ENCODE measurements around the gene TTYH3.

The TTYH3 gene

GRCh38 chr7:2649991-2650390 lies 18.2 kb downstream of the TTYH3 start:
- DNase-seq: no peak

- no peak for DNase-seq
Measured at GRCh38 chr7:2650451-2650850, 18.7 kb downstream of the TTYH3 start.

GRCh38 chr7:2651336-2651735 lies 19.6 kb downstream of the TTYH3 start:
- DNase-seq: no peak

GRCh38 chr7:2651847-2652735 lies 20.3 kb downstream of the TTYH3 start:
- no peak for DNase-seq

- no peak for DNase-seq
Measured at GRCh38 chr7:2652736-2653060, 20.9 kb downstream of the TTYH3 start.

- no peak for DNase-seq
Measured at GRCh38 chr7:2654059-2654458, 22.3 kb downstream of the TTYH3 start.

- no peak for DNase-seq
Measured at GRCh38 chr7:2655870-2656614, 24.3 kb downstream of the TTYH3 start.

- no peak for DNase-seq
Measured at GRCh38 chr7:2657208-2657607, 25.4 kb downstream of the TTYH3 start.

GRCh38 chr7:2657920-2658671 lies 26.3 kb downstream of the TTYH3 start:
- DNase-seq: no peak

GRCh38 chr7:2658941-2659340 lies 27.2 kb downstream of the TTYH3 start:
- DNase-seq: no peak

GRCh38 chr7:2659556-2660358 lies 28.0 kb downstream of the TTYH3 start:
- DNase-seq: no peak

GRCh38 chr7:2660359-2661095 lies 28.7 kb downstream of the TTYH3 start:
- DNase-seq: no peak

- DNase-seq: no peak
Measured at GRCh38 chr7:2661096-2661449, 29.3 kb downstream of the TTYH3 start.

- DNase-seq: no peak
Measured at GRCh38 chr7:2661602-2662272, 30.0 kb downstream of the TTYH3 start.

- no peak for DNase-seq
Measured at GRCh38 chr7:2662273-2663120, 30.7 kb downstream of the TTYH3 start.

- no peak for DNase-seq
Measured at GRCh38 chr7:2663121-2663886, 31.5 kb downstream of the TTYH3 start.

- DNase-seq: no peak
Measured at GRCh38 chr7:2663960-2664359, 32.2 kb downstream of the TTYH3 start.

- DNase-seq: no peak
Measured at GRCh38 chr7:2665359-2665791, 33.6 kb downstream of the TTYH3 start.

- no peak for DNase-seq
Measured at GRCh38 chr7:2666155-2666554, 34.4 kb downstream of the TTYH3 start.
